Ishikawa (cell line): ENCODE data around the gene ANK2.

Experiments
- CEBPB ChIP-seq: IDR thresholded peaks from 2 replicates; pipeline ENCODE4 v1.6.1; 2012
- CREB1 ChIP-seq: IDR thresholded peaks from 2 replicates; pipeline ENCODE4 v1.6.1; 2012; ENCODE audit warnings: low read depth
- EGR1 ChIP-seq: IDR thresholded peaks from 2 replicates; pipeline ENCODE4 v1.6.1; 2012
- EP300 ChIP-seq: IDR thresholded peaks from 2 replicates; pipeline ENCODE4 v1.6.1; 2012; ENCODE audit warnings: borderline replicate concordance
- FOXM1 ChIP-seq: IDR thresholded peaks from 2 replicates; pipeline ENCODE4 v1.6.1; 2012; ENCODE audit warnings: low read depth, borderline replicate concordance
- NFIC ChIP-seq: IDR thresholded peaks from 2 replicates; pipeline ENCODE4 v1.6.1; 2012
- RAD21 ChIP-seq: IDR thresholded peaks from 2 replicates; pipeline ENCODE4 v1.6.1; 2012; ENCODE audit warnings: low read depth
- TAF1 ChIP-seq: IDR thresholded peaks from 2 replicates; pipeline ENCODE4 v1.6.1; 2012; ENCODE audit warnings: low read depth, mild to moderate bottlenecking
- TCF12 ChIP-seq: IDR thresholded peaks from 2 replicates; pipeline ENCODE4 v1.6.1; 2012; ENCODE audit warnings: low read depth
- TEAD4 ChIP-seq: IDR thresholded peaks from 2 replicates; pipeline ENCODE4 v1.6.1; 2012
- YY1 ChIP-seq: IDR thresholded peaks from 2 replicates; pipeline ENCODE4 v1.6.1; 2012; ENCODE audit warnings: low read depth
- ZBTB7A ChIP-seq: IDR thresholded peaks from 2 replicates; pipeline ENCODE4 v1.6.1; 2012; ENCODE audit warnings: low read depth
- TF ChIP-seq, protein P1 (sequence below): IDR thresholded peaks from 2 replicates; pipeline ENCODE4 v1.6.1; 2012
- TF ChIP-seq, protein P2 (sequence below): IDR thresholded peaks from 2 replicates; pipeline ENCODE4 v1.6.1; 2012
- TF ChIP-seq, protein P3 (sequence below): IDR thresholded peaks from 2 replicates; pipeline ENCODE4 v1.6.1; 2012; ENCODE audit warnings: low read depth, mild to moderate bottlenecking

The ANK2 gene

DNA sequence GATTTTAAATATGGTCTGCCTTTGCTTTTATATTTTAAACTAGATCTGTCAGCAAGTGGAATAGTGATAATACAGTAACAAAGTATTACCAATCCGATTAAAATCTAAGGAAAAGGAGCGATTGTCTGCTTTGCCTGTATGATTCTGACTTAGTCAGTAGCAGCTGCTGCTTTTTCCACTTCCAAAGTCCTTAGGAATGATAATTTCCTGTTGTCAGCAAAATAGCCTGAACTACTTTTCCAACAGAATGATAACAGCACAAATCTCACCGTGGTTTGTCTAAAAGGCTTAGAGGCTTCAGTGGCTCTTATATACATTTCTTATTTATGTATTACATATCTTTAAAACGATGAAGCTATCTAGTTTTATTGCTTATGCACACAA is 290.0 kb downstream of the ANK2 start:
- TF ChIP-seq ZBTB7A (no peak), YY1 (no peak), RAD21 (no peak), EP300 (no peak), FOXM1 (no peak), EGR1 (no peak), CREB1 (no peak)
- TF ChIP-seq, protein P1, sequence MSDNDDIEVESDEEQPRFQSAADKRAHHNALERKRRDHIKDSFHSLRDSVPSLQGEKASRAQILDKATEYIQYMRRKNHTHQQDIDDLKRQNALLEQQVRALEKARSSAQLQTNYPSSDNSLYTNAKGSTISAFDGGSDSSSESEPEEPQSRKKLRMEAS: no peak
- TF ChIP-seq, protein P2, sequence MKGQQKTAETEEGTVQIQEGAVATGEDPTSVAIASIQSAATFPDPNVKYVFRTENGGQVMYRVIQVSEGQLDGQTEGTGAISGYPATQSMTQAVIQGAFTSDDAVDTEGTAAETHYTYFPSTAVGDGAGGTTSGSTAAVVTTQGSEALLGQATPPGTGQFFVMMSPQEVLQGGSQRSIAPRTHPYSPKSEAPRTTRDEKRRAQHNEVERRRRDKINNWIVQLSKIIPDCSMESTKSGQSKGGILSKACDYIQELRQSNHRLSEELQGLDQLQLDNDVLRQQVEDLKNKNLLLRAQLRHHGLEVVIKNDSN: no peak
- TF ChIP-seq, protein P3, sequence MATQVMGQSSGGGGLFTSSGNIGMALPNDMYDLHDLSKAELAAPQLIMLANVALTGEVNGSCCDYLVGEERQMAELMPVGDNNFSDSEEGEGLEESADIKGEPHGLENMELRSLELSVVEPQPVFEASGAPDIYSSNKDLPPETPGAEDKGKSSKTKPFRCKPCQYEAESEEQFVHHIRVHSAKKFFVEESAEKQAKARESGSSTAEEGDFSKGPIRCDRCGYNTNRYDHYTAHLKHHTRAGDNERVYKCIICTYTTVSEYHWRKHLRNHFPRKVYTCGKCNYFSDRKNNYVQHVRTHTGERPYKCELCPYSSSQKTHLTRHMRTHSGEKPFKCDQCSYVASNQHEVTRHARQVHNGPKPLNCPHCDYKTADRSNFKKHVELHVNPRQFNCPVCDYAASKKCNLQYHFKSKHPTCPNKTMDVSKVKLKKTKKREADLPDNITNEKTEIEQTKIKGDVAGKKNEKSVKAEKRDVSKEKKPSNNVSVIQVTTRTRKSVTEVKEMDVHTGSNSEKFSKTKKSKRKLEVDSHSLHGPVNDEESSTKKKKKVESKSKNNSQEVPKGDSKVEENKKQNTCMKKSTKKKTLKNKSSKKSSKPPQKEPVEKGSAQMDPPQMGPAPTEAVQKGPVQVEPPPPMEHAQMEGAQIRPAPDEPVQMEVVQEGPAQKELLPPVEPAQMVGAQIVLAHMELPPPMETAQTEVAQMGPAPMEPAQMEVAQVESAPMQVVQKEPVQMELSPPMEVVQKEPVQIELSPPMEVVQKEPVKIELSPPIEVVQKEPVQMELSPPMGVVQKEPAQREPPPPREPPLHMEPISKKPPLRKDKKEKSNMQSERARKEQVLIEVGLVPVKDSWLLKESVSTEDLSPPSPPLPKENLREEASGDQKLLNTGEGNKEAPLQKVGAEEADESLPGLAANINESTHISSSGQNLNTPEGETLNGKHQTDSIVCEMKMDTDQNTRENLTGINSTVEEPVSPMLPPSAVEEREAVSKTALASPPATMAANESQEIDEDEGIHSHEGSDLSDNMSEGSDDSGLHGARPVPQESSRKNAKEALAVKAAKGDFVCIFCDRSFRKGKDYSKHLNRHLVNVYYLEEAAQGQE: no peak

DNA sequence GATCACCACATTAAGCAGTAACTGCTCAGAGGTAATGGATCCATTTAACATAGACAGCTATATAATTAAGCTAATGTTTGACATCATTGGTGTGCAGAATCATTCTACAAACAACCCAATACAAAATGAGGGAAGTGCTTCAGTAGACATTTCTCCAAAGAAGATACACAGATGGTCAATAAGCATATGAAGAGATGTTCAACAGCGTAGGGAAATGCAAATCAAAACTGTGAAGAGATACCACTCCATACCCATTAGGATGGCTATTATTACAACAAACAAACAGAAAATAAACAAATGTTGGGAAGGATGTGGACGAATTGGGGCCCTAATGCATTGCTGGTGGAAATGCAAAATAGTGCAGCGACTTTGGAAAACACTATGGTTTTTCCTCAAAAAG is 294.6 kb downstream of the ANK2 start:
- TF ChIP-seq CEBPB (no peak), FOXM1 (no peak), NFIC (no peak), ZBTB7A (no peak), EP300 (no peak), CREB1 (no peak), TCF12 (no peak), TEAD4 (no peak), EGR1 (no peak), TAF1 (no peak), YY1 (no peak), RAD21 (no peak)
- TF ChIP-seq, protein P3: no peak
- TF ChIP-seq, protein P2: no peak
- TF ChIP-seq, protein P1: no peak

DNA sequence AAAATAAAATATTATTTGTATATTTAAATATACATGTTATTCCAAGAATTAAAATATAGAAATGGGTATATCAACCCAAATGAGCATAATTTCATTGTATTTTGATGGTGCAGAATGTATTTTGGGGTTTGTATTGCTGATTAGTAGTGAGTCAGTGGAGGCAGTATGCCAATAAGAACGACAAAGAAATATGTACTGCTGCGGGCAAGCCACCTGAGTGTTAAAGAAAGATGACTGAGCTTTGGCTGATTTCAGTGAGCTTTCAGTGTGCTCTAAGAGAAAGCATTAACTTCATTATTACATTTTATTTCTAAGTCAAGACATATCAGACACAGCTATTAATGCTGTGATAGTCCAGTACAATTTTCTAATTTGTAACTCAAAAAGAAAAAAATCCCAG is 297.8 kb downstream of the ANK2 start:
- no peak for TF ChIP-seq CEBPB
- no peak for TF ChIP-seq TAF1
- TF ChIP-seq, protein P2: no peak
- TF ChIP-seq CREB1: no peak

DNA sequence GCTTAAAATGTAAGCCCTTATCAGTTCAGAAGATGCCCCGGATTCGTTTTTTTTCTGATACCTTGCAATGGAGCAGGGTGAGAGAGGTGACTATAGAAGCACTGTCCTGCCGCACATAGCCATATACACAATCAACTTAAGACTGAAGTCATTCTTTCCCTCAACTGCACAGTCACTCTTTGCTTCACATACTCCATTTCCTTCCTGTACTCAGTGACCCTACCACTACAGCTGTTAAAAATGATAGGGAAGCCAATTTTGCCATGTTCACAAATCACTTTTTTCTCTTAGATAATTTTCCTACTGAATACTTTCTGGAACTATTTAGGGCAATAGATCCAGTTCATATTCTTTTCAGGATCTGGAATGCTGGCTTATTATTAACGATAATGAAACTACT is 300.0 kb downstream of the ANK2 start:
- TF ChIP-seq, protein P3: no peak
- TF ChIP-seq EGR1 (no peak), CREB1 (no peak), EP300 (no peak), TAF1 (no peak), FOXM1 (no peak)

DNA sequence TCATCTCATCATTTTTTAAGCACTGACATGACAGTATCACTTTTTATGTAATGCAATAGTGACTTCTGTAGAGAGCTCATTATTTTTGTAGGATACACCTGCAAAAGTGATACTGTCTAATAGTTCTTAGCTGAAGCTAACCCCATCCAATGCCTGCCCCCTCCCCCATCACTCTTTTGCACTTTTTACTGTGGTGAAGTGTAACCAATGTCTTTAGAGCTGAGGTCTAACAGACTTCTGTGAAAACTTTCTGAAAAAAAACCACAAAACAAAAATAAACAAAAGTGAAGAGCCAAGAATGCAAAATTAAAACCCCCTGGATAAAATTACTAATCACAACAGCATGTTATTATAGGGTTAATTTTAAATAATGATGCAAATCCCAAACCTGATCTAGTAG is 301.1 kb downstream of the ANK2 start:
- TF ChIP-seq, protein P3: no peak
